SHP77 (cell line): ENCODE data around the gene ALX4.

Experiments
- DNase-seq, 2 experiments: peaks; one replicate each; lab custom pipeline; 2025; lab: John Stamatoyannopoulos, UW

Gene ALX4

DNA sequence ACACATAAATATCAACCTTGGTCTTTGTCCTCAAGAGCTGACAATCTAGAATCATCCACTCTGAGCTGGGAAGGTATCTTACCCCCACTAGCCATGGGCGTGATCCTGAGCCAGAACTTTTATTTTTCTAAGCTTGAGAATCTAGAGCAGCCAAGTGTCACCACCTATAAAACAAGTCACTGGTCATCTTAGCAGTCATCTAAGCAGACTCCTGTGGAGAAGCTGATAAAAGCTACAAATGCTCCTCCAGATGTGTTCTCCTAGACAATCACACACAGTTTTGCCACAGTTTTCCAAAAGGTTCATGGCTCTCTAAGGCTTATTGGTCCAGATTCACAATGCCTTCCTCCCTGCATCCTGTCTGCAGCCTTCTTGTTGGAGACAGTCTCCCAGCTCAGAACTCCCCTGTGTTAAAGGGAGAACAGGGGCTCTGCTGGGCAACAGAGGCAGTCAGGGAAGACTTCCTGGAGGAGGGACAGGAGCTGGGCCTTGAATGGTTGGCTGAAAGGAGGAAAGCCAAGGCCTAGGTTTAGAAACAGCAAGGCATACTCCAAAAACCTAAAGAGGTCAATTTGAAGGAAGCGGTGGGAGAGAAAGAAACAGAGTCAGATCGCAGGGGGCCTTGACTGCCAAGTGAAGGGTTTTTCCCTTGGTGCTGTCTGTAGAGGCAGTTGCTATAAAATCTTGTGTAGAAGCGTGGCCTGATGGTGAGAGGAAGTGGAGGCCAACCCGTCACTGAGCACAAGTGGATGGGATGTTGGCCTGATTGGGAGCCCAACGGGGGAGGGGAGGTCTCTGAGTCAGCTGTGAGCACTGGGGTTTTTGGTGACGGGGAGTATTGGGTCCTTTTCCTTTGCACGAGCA is 42.0 kb downstream of the ALX4 start:
- DNase-seq = no peak

GRCh38 chr11:44267006-44267749 is 42.8 kb downstream of the ALX4 start:
- DNase-seq = no peak

DNA sequence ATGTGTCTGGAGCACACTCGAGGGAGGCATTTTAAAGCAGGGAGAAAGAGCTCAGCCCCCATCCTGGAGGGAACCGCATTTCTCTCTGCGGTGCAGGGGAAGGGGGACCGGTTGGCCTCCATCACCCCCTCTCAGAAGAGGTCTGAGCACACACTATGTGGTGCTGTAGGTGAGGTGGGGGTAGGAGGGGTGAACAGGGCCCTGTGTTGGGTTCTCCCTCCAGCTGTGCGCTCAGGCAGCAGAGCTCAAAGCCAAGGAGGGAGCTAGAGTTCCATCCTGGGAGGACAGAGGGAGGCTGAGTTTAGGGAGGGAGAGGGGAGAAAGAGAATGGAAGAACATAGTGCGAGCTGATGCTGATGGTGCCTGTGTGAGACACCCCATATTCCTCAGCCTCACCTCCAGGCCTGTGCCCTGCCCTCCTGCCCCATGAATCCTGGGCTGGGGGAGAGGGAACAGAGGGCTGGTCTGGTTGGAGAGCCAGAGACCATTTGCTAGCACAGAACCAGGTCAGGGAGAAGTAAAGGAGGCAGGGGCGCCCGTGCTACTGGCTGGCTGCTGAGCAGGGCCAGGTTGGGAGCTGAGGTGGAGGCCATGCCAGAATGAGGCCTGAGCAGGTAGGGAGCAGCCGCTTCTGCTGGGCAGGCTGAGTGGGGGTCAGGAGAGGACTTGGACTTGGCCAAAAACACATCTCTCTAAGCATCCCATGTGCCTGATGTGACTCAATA is 43.7 kb downstream of the ALX4 start:
- no peak for DNase-seq

DNA sequence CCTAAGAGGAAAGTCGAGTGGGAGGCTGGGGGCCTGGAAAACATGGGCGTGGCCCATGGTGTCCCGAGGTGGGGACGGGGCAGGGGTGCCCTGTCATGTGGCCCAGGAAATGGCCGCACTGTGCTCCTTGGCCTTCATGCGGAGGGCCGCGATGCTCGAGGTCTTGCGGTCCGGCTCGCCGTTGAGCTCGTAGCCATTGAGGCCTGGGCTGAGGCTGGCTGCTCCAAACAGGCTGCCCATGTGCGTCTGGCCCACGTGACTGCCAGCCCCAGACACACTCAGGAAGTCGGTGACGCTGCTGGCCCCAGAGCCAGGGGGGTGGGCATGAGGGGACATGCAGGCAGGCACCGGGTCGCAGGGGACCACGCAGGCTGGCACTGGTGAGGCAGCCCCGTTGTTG is 45.2 kb downstream of the ALX4 start:
- DNase-seq = no peak

- no peak for DNase-seq
These were observed 45.5 kb downstream of the ALX4 start for GRCh38 chr11:44264438-44264749.

- no peak for DNase-seq
These were observed 46.1 kb downstream of the ALX4 start for GRCh38 chr11:44263738-44264437.

GRCh38 chr11:44261800-44262591 is 47.9 kb downstream of the ALX4 start:
- no peak for DNase-seq

DNA sequence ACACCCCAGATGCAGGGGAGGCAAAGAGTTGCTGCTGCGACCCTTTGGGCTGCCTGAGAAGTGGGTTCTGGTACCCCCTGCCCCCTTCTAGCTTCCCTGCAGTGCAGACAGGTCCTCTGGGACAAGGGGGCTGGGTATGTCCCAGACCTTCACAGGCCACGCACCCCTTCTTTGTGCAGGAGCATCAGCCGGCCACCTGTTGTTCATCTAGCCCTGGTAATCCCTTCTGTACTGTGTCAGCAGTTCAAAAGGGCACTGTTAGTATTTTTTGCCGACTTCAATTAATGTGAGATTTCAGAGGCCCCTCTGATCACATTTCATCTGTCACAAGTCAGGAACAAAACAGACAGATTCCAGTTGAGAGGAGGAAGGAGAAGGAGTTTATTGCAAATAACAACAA is 49.9 kb downstream of the ALX4 start:
- DNase-seq = no peak

DNA sequence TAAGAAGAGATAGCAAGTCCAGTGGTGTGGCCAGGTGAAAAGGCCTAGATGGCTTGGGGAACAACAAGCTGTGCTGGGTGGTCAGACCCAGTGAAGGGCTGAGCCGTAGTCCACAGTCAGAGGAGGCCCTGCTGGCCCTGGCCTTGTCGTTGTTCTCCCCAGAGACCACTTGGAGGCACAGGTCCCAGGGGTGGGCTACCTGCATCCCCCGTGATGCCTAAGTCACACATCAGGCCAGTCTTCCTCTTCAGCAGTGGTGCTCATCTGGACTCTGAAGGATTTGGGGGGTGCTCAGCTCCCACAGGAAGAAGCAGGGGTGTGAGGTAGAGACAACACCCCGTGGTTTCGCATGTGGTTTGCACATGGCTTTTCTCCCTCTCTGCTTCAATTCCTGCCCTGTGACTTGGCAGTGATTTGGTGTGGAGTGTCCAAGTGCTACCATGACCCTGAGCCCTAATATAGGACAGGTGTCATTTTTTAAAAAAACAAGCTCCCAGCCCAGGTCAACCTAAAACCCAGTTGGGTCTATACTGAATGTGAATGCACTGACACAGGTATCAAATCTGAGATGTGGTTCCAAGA is 51.0 kb downstream of the ALX4 start:
- DNase-seq = no peak

DNA sequence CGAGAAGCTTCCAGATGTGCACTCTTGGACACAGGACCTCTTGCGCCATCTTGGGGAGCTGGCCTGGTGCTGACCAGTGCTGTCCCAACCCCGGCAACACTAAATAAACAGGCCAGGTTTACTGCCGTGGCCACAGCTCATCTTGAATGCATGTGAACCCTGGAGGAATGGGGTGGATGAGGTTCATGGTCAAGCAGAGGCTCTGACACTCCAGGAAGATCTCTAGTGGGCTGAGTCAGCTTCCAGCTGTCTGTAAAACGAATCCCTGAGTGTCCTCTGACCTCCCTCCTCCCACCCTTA is 51.8 kb downstream of the ALX4 start:
- DNase-seq = no peak

GRCh38 chr11:44257338-44258189 is 52.4 kb downstream of the ALX4 start:
- DNase-seq = no peak

GRCh38 chr11:44256673-44257291 is 53.2 kb downstream of the ALX4 start:
- DNase-seq = no peak

DNA sequence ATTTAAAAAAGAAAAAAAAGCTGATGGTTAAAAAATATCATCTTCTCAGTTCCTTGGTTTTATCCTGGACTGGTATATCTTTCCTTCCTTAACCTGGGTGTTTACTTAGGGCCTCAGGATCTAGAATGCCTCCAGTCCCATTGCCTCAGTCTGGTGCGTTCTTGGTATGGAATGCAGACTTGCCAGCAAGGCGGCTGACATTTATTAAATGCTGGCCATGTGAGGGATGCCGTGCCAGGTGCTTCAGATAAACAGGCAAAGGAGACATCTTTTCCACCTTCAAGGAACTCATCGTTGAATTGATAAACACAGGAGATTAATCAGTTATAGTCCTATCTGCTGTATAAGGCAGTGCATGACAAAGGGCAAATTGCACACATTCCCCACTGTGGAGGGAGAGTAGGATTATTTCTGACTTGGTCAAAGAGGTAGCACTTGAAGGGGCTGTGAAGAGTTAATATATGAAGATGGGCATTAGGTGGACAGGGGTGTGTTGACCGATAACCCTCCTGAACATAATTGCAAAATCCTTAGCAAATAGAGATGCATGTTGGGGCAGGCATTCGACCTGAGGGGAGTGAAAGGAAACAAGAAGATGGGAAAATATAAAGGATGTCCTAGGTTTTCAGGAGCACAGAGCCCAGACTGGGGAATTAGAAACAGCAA is 54.4 kb downstream of the ALX4 start:
- DNase-seq = no peak

- DNase-seq = no peak
These were observed 56.8 kb downstream of the ALX4 start for GRCh38 chr11:44252999-44253602.

DNA sequence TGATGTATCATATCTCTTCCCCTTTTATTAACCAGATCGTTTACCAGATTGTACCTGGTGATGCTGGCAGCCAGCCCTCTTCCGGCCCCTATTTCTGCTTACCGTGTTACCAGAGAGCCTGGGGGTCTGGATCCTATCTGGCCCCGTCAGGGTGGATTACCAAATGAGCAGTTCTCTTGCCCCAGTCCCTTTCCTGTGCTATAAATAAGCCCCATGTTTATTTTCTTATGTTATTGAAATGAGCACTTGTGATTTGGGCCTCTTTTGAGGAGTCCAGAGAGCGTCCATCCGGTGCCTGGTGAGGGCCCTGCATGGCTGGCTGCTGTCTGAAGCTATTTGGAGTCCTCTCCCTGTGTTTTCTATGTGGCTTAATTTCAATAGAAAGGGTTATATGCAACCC is 59.5 kb downstream of the ALX4 start:
- no peak for DNase-seq

GRCh38 chr11:44248109-44248508 is 61.8 kb downstream of the ALX4 start:
- no peak for DNase-seq

DNA sequence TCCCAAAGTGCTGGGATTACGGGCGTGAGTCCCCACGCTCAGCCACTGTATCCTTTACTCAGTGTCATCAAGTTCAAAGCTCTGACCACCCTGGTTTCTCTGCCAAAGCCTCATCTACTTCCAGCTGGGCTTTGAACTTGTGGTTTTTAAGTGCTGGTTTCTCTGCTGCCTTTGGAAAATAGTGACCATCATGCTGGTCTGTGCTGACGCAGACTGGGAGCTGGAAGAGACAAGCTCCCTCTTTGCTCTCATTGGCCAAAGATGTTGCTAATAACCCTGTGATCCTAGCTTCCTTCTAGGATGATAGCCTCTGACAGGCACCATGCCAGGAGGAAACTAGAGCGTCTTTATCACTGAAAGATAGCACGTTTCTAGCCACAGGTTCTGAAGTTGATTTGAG is 62.4 kb downstream of the ALX4 start:
- no peak for DNase-seq

DNA sequence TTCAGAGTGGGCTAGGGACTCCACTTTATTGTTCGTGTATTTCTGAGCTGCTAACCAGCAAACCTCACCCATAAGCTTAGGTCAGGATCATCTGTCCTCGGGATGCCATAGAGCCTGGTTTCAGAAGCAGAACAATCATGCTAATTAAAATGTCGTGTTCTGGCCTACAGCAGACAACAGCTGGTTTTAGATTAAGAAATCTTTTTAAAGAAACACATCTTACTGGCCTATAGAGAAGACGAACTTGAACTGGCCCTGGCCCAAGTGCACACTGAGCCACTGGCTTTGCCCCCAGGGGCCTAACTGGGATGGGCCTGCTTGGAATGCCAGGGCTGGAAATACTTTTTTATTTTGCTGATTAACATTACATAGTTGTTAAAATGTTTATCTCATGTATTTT is 63.2 kb downstream of the ALX4 start:
- DNase-seq = no peak
